Fibroblast of lung (primary cell): Measurements from ENCODE around the gene HMBS. TPM values are rescaled to one million over a fixed set of nuclear protein-coding genes. Genes with fewer than 3 reads are reported as not detected.
"Not testable (repeated sequence)": the region's sequence is repeated elsewhere in the genome, so short reads cannot be mapped to it uniquely, and the experiment has no call there.

Source experiments
- DNase-seq, 2 donors: peaks; one replicate each; pipeline versions ENCODE4 v3.0.0 to v3.0.0-alpha.2; 2010; ENCODE audit warnings: low read depth in 2 of 2
- H2AFZ ChIP-seq: 2 replicates; pipeline ENCODE4 v1.5.1; 2012; ENCODE audit warnings: low read length, control low read depth, inconsistent platforms
- H3K27ac ChIP-seq: 2 replicates; pipeline ENCODE4 v1.5.1; 2011; ENCODE audit warnings: low read length, control low read depth; ENCODE audit not compliant: insufficient read depth
- H3K27me3 ChIP-seq: 2 replicates; pipeline ENCODE4 v1.5.1; 2011; ENCODE audit warnings: mild to moderate bottlenecking, low read length; ENCODE audit not compliant: control insufficient read depth, insufficient read depth
- H3K36me3 ChIP-seq: 2 replicates; pipeline ENCODE4 v1.5.1; 2011; ENCODE audit warnings: low read length; ENCODE audit not compliant: control insufficient read depth, insufficient read depth
- H3K4me1 ChIP-seq: 2 replicates; pipeline ENCODE4 v1.5.1; 2011; ENCODE audit warnings: low read length; ENCODE audit not compliant: control insufficient read depth, insufficient read depth; ENCODE audit errors: extremely low read depth
- H3K4me2 ChIP-seq: 2 replicates; pipeline ENCODE4 v1.5.1; 2011; ENCODE audit warnings: low read length, control low read depth; ENCODE audit not compliant: insufficient read depth; ENCODE audit errors: extremely low read depth
- H3K4me3 ChIP-seq, 4 experiments: fragments of 200-600 bp in 1 of 4; sonication (generic) in 1 of 4; replicated peaks in 1 of 4; 2 replicates each; pipeline ENCODE4 v1.5.1; 2011 to 2016; ENCODE audit warnings: low read length in 4 of 4, low read depth in 3 of 4, mild to moderate bottlenecking in 3 of 4, control low read depth in 2 of 4, inconsistent platforms in 1 of 4, mixed read lengths in 1 of 4; ENCODE audit not compliant: insufficient read depth in 1 of 4; ENCODE audit errors: control extremely low read depth in 1 of 4
- H3K79me2 ChIP-seq: 2 replicates; pipeline ENCODE4 v1.5.1; 2012; ENCODE audit warnings: mild to moderate bottlenecking, low read length, inconsistent platforms; ENCODE audit not compliant: control insufficient read depth, insufficient read depth
- H3K9ac ChIP-seq: 2 replicates; pipeline ENCODE4 v1.5.1; 2011; ENCODE audit warnings: mild to moderate bottlenecking, low read length, control low read depth; ENCODE audit not compliant: insufficient read depth
- H3K9me3 ChIP-seq: 2 replicates; pipeline ENCODE4 v1.5.1; 2012; ENCODE audit warnings: low read depth, low read length; ENCODE audit not compliant: control insufficient read depth, insufficient read depth
- H4K20me1 ChIP-seq: 2 replicates; pipeline ENCODE4 v1.5.1; 2011; ENCODE audit warnings: low read length; ENCODE audit not compliant: control insufficient read depth, insufficient read depth; ENCODE audit errors: extremely low read depth
- EZH2 ChIP-seq: IDR thresholded peaks from 2 replicates; pipeline ENCODE4 v1.5.1; 2012; ENCODE audit warnings: low read length, control low read depth, mild to moderate bottlenecking; ENCODE audit errors: missing control alignments
- polyA plus RNA-seq, 2 donors: library from polyadenylated mRNA; depleted of rRNA in 1 of 2; stranded (reverse) in 1 of 2; unstranded in 1 of 2; fragments of >200 nt; gene quantifications; 2 replicates each; pipeline ENCODE4 v1.2.1, GENCODE V29; 2011 to 2012; ENCODE audit warnings: missing spikeins in 1 of 2
- total RNA-seq: library from RNA; depleted of rRNA; stranded (reverse); fragments of >200 nt; gene quantifications from 2 replicates; pipeline ENCODE4 v1.2.1, GENCODE V29; 2014
- TF ChIP-seq, protein P1 (sequence below), 2 donors: IDR thresholded peaks in 1 of 2; conservative IDR thresholded peaks in 1 of 2; 1 replicate in 1 of 2; 2 replicates in 1 of 2; pipeline ENCODE4 v1.5.1; 2011 to 2012; ENCODE audit warnings: low read length in 2 of 2, control low read depth in 1 of 2, inconsistent platforms in 1 of 2, low read depth in 1 of 2, mild to moderate bottlenecking in 1 of 2

Gene HMBS
- total and polyA plus RNA-seq, 2 donors (not counting 1 experiment from before 2014, with no cell fraction given): 9.4 to 23.8 TPM

DNA sequence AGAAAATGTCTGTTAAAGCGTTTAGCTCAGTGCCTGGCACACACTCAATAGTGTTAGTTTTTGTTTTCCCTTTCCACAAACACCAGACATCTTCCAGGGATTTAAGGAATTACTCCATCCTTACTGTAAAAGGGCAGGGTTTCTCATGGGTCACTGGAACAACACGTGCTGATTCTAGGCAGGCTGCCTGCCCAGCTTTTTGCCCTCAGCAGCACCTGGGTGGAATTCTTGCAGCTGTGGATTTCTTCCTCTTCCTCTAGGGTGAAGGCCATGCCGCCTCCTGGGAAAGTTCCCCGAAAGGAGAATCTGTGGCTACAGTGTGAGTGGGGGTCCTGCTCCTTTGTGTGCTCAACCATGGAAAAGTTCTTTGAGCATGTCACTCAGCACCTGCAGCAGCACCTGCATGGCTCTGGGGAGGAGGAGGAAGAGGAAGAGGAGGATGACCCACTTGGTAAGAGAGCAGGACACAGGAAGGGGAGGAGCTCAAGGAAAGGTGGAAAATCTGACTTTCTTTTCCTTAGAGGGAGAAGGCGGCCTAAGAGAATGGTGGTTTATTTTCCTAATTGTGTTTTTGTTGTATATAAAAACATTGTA is 42.1 kb downstream of the HMBS start:
- no peak for TF ChIP-seq EZH2
- TF ChIP-seq, protein P1, sequence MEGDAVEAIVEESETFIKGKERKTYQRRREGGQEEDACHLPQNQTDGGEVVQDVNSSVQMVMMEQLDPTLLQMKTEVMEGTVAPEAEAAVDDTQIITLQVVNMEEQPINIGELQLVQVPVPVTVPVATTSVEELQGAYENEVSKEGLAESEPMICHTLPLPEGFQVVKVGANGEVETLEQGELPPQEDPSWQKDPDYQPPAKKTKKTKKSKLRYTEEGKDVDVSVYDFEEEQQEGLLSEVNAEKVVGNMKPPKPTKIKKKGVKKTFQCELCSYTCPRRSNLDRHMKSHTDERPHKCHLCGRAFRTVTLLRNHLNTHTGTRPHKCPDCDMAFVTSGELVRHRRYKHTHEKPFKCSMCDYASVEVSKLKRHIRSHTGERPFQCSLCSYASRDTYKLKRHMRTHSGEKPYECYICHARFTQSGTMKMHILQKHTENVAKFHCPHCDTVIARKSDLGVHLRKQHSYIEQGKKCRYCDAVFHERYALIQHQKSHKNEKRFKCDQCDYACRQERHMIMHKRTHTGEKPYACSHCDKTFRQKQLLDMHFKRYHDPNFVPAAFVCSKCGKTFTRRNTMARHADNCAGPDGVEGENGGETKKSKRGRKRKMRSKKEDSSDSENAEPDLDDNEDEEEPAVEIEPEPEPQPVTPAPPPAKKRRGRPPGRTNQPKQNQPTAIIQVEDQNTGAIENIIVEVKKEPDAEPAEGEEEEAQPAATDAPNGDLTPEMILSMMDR (conservative IDR thresholded peaks at IDR 0.05 in 1 of 2, IDR thresholded peaks at IDR 0.05 in 1 of 2; ENCODE audit: low read depth in 1 of 2, low read length in 2 of 2): no peak
- H3K27ac ChIP-seq: no peak overlapping the region
- H3K4me1 ChIP-seq: peaks cover 4% of the 10 kb centered on the region
- H3K9me3 ChIP-seq: no peaks in the 10 kb centered on the region
- peaks cover 8% of the 10 kb centered on the region for H3K36me3 ChIP-seq
- no peak overlapping the region for H2AFZ ChIP-seq
- H3K4me2 ChIP-seq: no peak overlapping the region
- no peak overlapping the region for H3K4me3 ChIP-seq
- H4K20me1 ChIP-seq: no peaks in the 10 kb centered on the region
- H3K79me2 ChIP-seq: peaks cover 15% of the 10 kb centered on the region
- DNase-seq: no peak
- H3K27me3 ChIP-seq: no peaks in the 10 kb centered on the region
- no peak overlapping the region for H3K9ac ChIP-seq

- H2AFZ ChIP-seq: no peak overlapping the region
- no peak overlapping the region for H3K9ac ChIP-seq
- H3K9me3 ChIP-seq: no peaks in the 10 kb centered on the region
- H3K4me3 ChIP-seq: no peak overlapping the region
- no peaks in the 10 kb centered on the region for H3K4me1 ChIP-seq
- TF ChIP-seq, protein P1 (conservative IDR thresholded peaks at IDR 0.05 in 1 of 2, IDR thresholded peaks at IDR 0.05 in 1 of 2; ENCODE audit: low read depth in 1 of 2, low read length in 2 of 2): no peak
- no peak for TF ChIP-seq EZH2
- no peaks in the 10 kb centered on the region for H3K79me2 ChIP-seq
- H4K20me1 ChIP-seq: no peaks in the 10 kb centered on the region
- peak in 1 of 2 donors; percentile 37 for DNase-seq
- H3K36me3 ChIP-seq: peaks cover 10% of the 10 kb centered on the region
- H3K27me3 ChIP-seq: no peaks in the 10 kb centered on the region
- H3K27ac ChIP-seq: no peak overlapping the region
- H3K4me2 ChIP-seq: no peak overlapping the region
Observed at GRCh38 chr11:119130662-119131061, 46.0 kb downstream of the HMBS start.

GRCh38 chr11:119134389-119134978 is 49.8 kb downstream of the HMBS start:
- Histone ChIP-seq H3K9me3 (no peaks in the 10 kb centered on the region), H3K79me2 (no peaks in the 10 kb centered on the region), H3K36me3 (peaks cover 10% of the 10 kb centered on the region), H3K27me3 (no peaks in the 10 kb centered on the region), H2AFZ (no peak overlapping the region), H3K27ac (no peak overlapping the region), H3K4me1 (no peaks in the 10 kb centered on the region), H4K20me1 (no peaks in the 10 kb centered on the region), H3K4me2 (no peak overlapping the region), H3K9ac (no peak overlapping the region), H3K4me3 (no peak overlapping the region)
- no peak for DNase-seq
- TF ChIP-seq EZH2: no peak
- TF ChIP-seq, protein P1 (conservative IDR thresholded peaks at IDR 0.05 in 1 of 2, IDR thresholded peaks at IDR 0.05 in 1 of 2; ENCODE audit: low read depth in 1 of 2, low read length in 2 of 2): peak; percentile 28 to 49

- H2AFZ ChIP-seq, H3K9me3 ChIP-seq, H3K27me3 ChIP-seq, H4K20me1 ChIP-seq, H3K36me3 ChIP-seq, DNase-seq, H3K4me3 ChIP-seq, H3K9ac ChIP-seq, H3K27ac ChIP-seq, H3K4me2 ChIP-seq, H3K79me2 ChIP-seq, H3K4me1 ChIP-seq: not testable (repeated sequence)
Observed at GRCh38 chr11:119139276-119139675, 54.6 kb downstream of the HMBS start.
